Sigmoid colon (tissue), 7 donors: Measurements from ENCODE around the gene MED22. TPM values are rescaled to one million over a fixed set of nuclear protein-coding genes. Genes with fewer than 3 reads are reported as not detected.

Experiments used
- DNase-seq: peaks from one replicate; pipeline ENCODE4 v3.0.0-alpha.2; 2019
- H3K27ac ChIP-seq, 4 donors: fragments of 200-600 bp; sonication (generic); one replicate each; pipeline ENCODE4 v1.5.1; 2016 to 2019; ENCODE audit warnings: mild to moderate bottlenecking in 1 of 4
- H3K27me3 ChIP-seq, 3 donors: fragments of 200-600 bp; sonication (generic); one replicate each; pipeline ENCODE4 v1.5.1; 2019; ENCODE audit warnings: mild to moderate bottlenecking in 1 of 3
- H3K36me3 ChIP-seq, 4 donors: fragments of 200-600 bp; sonication (generic); one replicate each; pipeline ENCODE4 v1.5.1; 2016 to 2019
- H3K4me1 ChIP-seq, 4 donors: fragments of 200-600 bp; sonication (generic); one replicate each; pipeline ENCODE4 v1.5.1; 2017 to 2019
- H3K4me3 ChIP-seq, 4 donors: fragments of 200-600 bp; sonication (generic); one replicate each; pipeline ENCODE4 v1.5.1; 2017 to 2019; ENCODE audit warnings: mild to moderate bottlenecking in 2 of 4, moderate library complexity in 1 of 4
- H3K9me3 ChIP-seq, 4 donors: fragments of 200-600 bp in 3 of 4; sonication (generic) in 3 of 4; one replicate each; pipeline versions ENCODE4 v1.5.1 to v1.6.1; 2013 to 2019
- EP300 ChIP-seq, 4 donors: sonication (generic); formaldehyde crosslinking; IDR thresholded peaks; one replicate each; pipeline ENCODE4 v1.6.1; 2017; ENCODE audit warnings: antibody characterized with exemption in 4 of 4
- POLR2A ChIP-seq, 2 donors: fragments of 450-650 bp; IDR thresholded peaks; one replicate each; pipeline ENCODE4 v1.6.1; 2016; ENCODE audit warnings: antibody characterized with exemption in 2 of 2, mild to moderate bottlenecking in 2 of 2, moderate library complexity in 2 of 2
- POLR2AphosphoS5 ChIP-seq, 4 donors: sonication (generic); formaldehyde crosslinking; IDR thresholded peaks; one replicate each; pipeline ENCODE4 v1.6.1; 2017; ENCODE audit warnings: antibody characterized with exemption in 4 of 4
- WGBS, 2 donors: extraction: QIAGEN DNeasy Blood & Tissue Kit; methylation state at CpG; one replicate each; pipeline ENCODE4 v1.1.7; 2013; 5-methylcytosine and 5-hydroxymethylcytosine counted together
- intact Hi-C: fragments of 100-400 bp; cut with DNase I; formaldehyde crosslinking; loops from one replicate; pipeline ENCODE4 v1.15.1; 2023
- polyA plus RNA-seq, 3 donors: library from polyadenylated mRNA; stranded (reverse); fragments of 200-250 nt; gene quantifications; one replicate each; pipeline ENCODE4 v1.2.3, GENCODE V29; 2013
- total RNA-seq, 4 donors: library from RNA; depleted of rRNA; stranded (reverse); fragments of >200 nt; gene quantifications; one replicate each; pipeline ENCODE4 v1.1.0, GENCODE V29; 2016
- TF ChIP-seq, protein P1 (sequence below), 4 experiments: fragments of 450-650 bp in 3 of 4; fragments of 200-600 bp in 1 of 4; IDR thresholded peaks; one replicate each; pipeline ENCODE4 v1.5.1; 2016 to 2019; ENCODE audit warnings: antibody characterized with exemption in 4 of 4, mild to moderate bottlenecking in 3 of 4, moderate library complexity in 2 of 4
- donor health status: healthy with polysubstance abuse.
- donor health status: Bipolar disorder and iron deficiency.
- donor health status: healthy.

Gene MED22
- total and polyA plus RNA-seq, 7 donors, result 8.4 to 31.3 (median 23.7) TPM

DNA sequence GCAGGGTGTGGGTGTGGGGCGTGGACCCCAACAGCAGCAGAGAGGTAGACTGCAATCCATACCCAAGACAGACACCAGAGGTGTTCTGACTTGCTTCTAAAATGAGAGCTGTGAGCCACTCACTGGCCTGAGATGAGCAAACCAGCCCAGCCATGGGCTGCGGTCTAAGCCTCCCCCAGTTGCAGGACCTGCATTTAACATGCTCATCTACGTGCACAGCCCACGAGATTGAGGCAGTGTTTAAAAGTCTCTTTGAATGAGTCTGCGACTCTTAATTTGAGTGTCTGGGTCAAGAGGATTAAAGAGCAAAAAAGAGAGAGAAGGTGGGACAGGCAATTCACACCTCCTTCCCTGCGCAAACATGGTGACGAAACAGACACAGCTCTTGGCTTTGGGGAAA lies 22.0 kb upstream of the MED22 start:
- H3K4me3 ChIP-seq, result no peak overlapping the region
- H3K4me1 ChIP-seq, result peaks cover 0 to 81% (median 73%) of the 10 kb centered on the region in 4 donors
- no peak overlapping the region for H3K27ac ChIP-seq
- H3K36me3 ChIP-seq, result peaks cover 10 to 54% (median 23%) of the 10 kb centered on the region in 4 donors
- intact Hi-C loops, result no loop called here
- no peaks in the 10 kb centered on the region for H3K9me3 ChIP-seq
- 83 to 89% methylated on average over 7 of the region's 7 CpGs for WGBS, 2 donors
- TF ChIP-seq, protein P1, sequence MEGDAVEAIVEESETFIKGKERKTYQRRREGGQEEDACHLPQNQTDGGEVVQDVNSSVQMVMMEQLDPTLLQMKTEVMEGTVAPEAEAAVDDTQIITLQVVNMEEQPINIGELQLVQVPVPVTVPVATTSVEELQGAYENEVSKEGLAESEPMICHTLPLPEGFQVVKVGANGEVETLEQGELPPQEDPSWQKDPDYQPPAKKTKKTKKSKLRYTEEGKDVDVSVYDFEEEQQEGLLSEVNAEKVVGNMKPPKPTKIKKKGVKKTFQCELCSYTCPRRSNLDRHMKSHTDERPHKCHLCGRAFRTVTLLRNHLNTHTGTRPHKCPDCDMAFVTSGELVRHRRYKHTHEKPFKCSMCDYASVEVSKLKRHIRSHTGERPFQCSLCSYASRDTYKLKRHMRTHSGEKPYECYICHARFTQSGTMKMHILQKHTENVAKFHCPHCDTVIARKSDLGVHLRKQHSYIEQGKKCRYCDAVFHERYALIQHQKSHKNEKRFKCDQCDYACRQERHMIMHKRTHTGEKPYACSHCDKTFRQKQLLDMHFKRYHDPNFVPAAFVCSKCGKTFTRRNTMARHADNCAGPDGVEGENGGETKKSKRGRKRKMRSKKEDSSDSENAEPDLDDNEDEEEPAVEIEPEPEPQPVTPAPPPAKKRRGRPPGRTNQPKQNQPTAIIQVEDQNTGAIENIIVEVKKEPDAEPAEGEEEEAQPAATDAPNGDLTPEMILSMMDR (IDR thresholded peaks at IDR 0.05), result no peak
- TF ChIP-seq POLR2A (IDR thresholded peaks at IDR 0.05), result no peak
- no peak for TF ChIP-seq POLR2AphosphoS5 (IDR thresholded peaks at IDR 0.05)
- no peak for TF ChIP-seq EP300 (IDR thresholded peaks at IDR 0.05)
- DNase-seq, result no peak
- H3K27me3 ChIP-seq, result no peaks in the 10 kb centered on the region

- Histone ChIP-seq H3K9me3 (no peaks in the 10 kb centered on the region), H3K27me3 (no peaks in the 10 kb centered on the region), H3K4me3 (no peak overlapping the region), H3K36me3 (peaks cover 10 to 59% (median 25%) of the 10 kb centered on the region in 4 donors), H3K27ac (no peak overlapping the region), H3K4me1 (peaks cover 0 to 76% (median 68%) of the 10 kb centered on the region in 4 donors)
- intact Hi-C loops, result no loop called here
- no peak for DNase-seq
- TF ChIP-seq, protein P1 (IDR thresholded peaks at IDR 0.05), result no peak
- no peak for TF ChIP-seq POLR2A (IDR thresholded peaks at IDR 0.05)
- TF ChIP-seq EP300 (IDR thresholded peaks at IDR 0.05), result no peak
- no peak for TF ChIP-seq POLR2AphosphoS5 (IDR thresholded peaks at IDR 0.05)
- WGBS, 2 donors, result 86 to 88% methylated on average over 6 of the region's 6 CpGs
Observed at GRCh38 chr9:133369422-133369821, 21.5 kb upstream of the MED22 start.

GRCh38 chr9:133368249-133368881 lies 20.4 kb upstream of the MED22 start:
- Histone ChIP-seq H3K4me3 (no peak overlapping the region), H3K27ac (no peak overlapping the region), H3K9me3 (no peaks in the 10 kb centered on the region), H3K36me3 (peaks cover 13 to 68% (median 29%) of the 10 kb centered on the region in 4 donors), H3K4me1 (peaks cover 0 to 66% (median 60%) of the 10 kb centered on the region in 4 donors), H3K27me3 (no peaks in the 10 kb centered on the region)
- TF ChIP-seq, protein P1 (IDR thresholded peaks at IDR 0.05), result no peak
- TF ChIP-seq POLR2A (IDR thresholded peaks at IDR 0.05) (no peak), EP300 (IDR thresholded peaks at IDR 0.05) (no peak), POLR2AphosphoS5 (IDR thresholded peaks at IDR 0.05) (no peak)
- WGBS, 2 donors, result 14 to 57% methylated on average over 18 of the region's 18 CpGs
- intact Hi-C loops, result no loop called here
- DNase-seq, result no peak

DNA sequence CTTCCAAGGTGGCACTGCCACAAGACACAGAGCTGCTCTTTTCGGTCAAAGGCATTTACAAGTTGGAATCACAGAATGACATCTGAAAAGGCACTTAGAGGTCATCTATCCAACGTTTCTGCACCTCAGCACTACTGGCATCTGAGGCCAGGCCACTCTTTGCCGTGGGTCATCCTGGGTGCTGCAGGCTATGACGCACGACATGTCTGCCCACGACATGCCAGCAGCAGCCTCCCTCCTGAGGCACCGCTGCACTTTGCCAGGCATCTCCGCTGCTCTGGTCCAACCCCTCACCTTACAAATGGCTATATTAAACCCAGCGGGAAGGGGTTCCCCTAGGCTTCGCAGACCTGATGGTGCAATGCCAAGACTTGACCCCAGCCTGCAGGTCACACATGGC lies 19.8 kb upstream of the MED22 start:
- intact Hi-C loops, result no loop called here
- H3K36me3 ChIP-seq, result peaks cover 16 to 68% (median 33%) of the 10 kb centered on the region in 4 donors

More for the DNA sequence above, 19.8 kb upstream of the MED22 start:
- Histone ChIP-seq H3K27ac (no peak overlapping the region), H3K4me1 (peaks cover 0 to 60% (median 54%) of the 10 kb centered on the region in 4 donors), H3K27me3 (no peaks in the 10 kb centered on the region), H3K4me3 (no peak overlapping the region), H3K9me3 (no peaks in the 10 kb centered on the region)
- no peak for TF ChIP-seq POLR2A (IDR thresholded peaks at IDR 0.05)
- TF ChIP-seq POLR2AphosphoS5 (IDR thresholded peaks at IDR 0.05), result no peak
- no peak for TF ChIP-seq EP300 (IDR thresholded peaks at IDR 0.05)
- TF ChIP-seq, protein P1 (IDR thresholded peaks at IDR 0.05), result no peak
- 75 to 90% methylated on average over 10 of the region's 10 CpGs for WGBS, 2 donors
- no peak for DNase-seq
